ENCODE results near the gene ARL6IP4. TPM values are rescaled to one million over a fixed set of nuclear protein-coding genes. Genes with fewer than 3 reads are reported as not detected.

The ARL6IP4 gene
- total and polyA plus RNA-seq, 10 of the 15 experiments (the other 5 are each of a cell fraction or from before 2014, with no cell fraction given) = 2.5 to 320 (median 188) TPM

GRCh38 chr12:122944605-122945592 lies 35.6 kb upstream of the ARL6IP4 start (continued):
- TF ChIP-seq CREM (IDR thresholded peaks at IDR 0.05; ENCODE audit: low read depth) = no peak
- TF ChIP-seq SPI1 (IDR thresholded peaks at IDR 0.05; ENCODE audit: borderline replicate concordance, insufficient read depth, low read depth, low read length) = no peak
- no peak for TF ChIP-seq ZNF207 (IDR thresholded peaks at IDR 0.05; ENCODE audit: borderline replicate concordance)
- no peak for TF ChIP-seq USF1 (IDR thresholded peaks at IDR 0.05; ENCODE audit: borderline replicate concordance, extremely low read length, insufficient read depth, low read depth, low read length)
- no peak for TF ChIP-seq CREB1 (IDR thresholded peaks at IDR 0.05; ENCODE audit: low read depth)
- TF ChIP-seq CEBPB (IDR thresholded peaks at IDR 0.05; ENCODE audit: borderline replicate concordance in 1 of 2, low read depth in 2 of 2, low read length in 2 of 2) = no peak
- TF ChIP-seq RB1 (IDR thresholded peaks at IDR 0.05; ENCODE audit: borderline replicate concordance) = no peak

DNA sequence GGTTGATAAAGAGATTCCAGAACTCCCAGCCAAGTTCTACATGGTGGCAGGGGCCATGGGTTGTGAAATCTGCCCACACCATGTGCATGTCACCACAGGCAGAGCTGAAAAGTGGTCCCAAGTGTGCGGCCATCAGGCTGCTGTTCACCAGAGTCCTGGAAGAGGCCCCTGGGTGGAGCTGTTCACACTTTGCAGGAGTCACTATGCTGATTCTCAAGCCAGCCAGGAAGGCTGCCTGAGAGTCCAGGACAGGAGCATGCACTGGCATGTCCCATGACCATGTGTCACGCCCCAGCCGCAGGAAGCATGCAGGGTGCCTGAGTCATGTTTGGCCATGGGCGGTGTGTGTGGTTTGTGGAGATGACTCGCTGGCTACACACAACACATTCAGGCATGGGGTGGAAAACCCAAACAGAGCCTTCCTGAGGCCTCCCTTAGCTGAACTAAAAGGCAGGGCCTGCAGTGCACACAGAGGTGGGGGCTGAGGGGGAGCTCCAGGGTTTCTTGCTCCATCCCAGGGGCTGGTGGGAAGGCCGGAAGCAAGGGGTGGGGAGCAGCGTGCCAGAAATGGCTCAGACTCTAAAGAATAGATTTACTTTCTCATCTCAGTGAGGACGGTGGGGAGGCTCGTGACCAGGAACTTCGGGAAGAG lies 33.7 kb upstream of the ARL6IP4 start:
- WGBS (ENCODE audit: insufficient coverage, insufficient replicate concordance, low lambda C conversion rate, missing lambda C conversion rate) = 18% methylated on average over 10 of the region's 10 CpGs
- SMC1A ChIA-PET (ENCODE audit: uncharacterized antibody, unreplicated experiment) = interaction anchor here (0.6 to 3.0 kb wide), 6 partner anchors 18 to 153 kb away, joined by 3 to 14 read pairs (median 4); no protein-coding TSS in a partner anchor
- FAIRE-seq = peak; percentile 13
- TF ChIP-seq BACH1 (IDR thresholded peaks at IDR 0.05; ENCODE audit: borderline replicate concordance) = 0 out of 2 replicates have a peak, but pooled peaks have one; percentile 48
- peak; percentile 90 for TF ChIP-seq EED (IDR thresholded peaks at IDR 0.05; ENCODE audit: low read depth)
- TF ChIP-seq IKZF1 (conservative IDR thresholded peaks at IDR 0.05) = peak; percentile 60
- TF ChIP-seq, protein P1, sequence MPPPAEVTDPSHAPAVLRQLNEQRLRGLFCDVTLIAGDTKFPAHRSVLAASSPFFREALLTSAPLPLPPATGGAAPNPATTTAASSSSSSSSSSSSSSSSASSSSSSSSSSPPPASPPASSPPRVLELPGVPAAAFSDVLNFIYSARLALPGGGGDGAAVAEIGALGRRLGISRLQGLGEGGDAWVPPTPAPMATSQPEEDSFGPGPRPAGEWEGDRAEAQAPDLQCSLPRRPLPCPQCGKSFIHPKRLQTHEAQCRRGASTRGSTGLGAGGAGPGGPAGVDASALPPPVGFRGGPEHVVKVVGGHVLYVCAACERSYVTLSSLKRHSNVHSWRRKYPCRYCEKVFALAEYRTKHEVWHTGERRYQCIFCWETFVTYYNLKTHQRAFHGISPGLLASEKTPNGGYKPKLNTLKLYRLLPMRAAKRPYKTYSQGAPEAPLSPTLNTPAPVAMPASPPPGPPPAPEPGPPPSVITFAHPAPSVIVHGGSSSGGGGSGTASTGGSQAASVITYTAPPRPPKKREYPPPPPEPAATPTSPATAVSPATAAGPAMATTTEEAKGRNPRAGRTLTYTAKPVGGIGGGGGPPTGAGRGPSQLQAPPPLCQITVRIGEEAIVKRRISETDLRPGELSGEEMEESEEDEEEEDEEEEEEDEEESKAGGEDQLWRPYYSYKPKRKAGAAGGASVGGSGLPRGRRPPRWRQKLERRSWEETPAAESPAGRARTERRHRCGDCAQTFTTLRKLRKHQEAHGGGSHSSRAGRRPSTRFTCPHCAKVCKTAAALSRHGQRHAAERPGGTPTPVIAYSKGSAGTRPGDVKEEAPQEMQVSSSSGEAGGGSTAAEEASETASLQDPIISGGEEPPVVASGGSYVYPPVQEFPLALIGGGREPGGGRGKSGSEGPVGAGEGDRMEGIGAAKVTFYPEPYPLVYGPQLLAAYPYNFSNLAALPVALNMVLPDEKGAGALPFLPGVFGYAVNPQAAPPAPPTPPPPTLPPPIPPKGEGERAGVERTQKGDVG (CRISPR knock-in tag; IDR thresholded peaks at IDR 0.05) = no peak
- TF ChIP-seq RAD51 (IDR thresholded peaks at IDR 0.05) = no peak
- TF ChIP-seq BMI1 (IDR thresholded peaks at IDR 0.05; ENCODE audit: borderline replicate concordance) = no peak
- TF ChIP-seq NFXL1 (IDR thresholded peaks at IDR 0.05; ENCODE audit: borderline replicate concordance) = no peak
- TF ChIP-seq DPF2 (IDR thresholded peaks at IDR 0.05) = 0 out of 2 replicates have a peak, but pooled peaks have one; percentile 37
- no peak for TF ChIP-seq POLR2A (IDR thresholded peaks at IDR 0.05; ENCODE audit: low read depth, low read length)
- peak; percentile 68; the same call in 1 of the 2 replicates for TF ChIP-seq PAX5 (IDR thresholded peaks at IDR 0.05; ENCODE audit: borderline replicate concordance, low read depth, low read length)

More for the DNA sequence above, 33.7 kb upstream of the ARL6IP4 start:
- H3K4me2 ChIP-seq (ENCODE audit: control insufficient read depth, insufficient read depth) = peak overlapping the region; percentile 39; the same call in 1 of the 2 replicates
- H3K9ac ChIP-seq (ENCODE audit: control insufficient read depth, insufficient read depth, low read length) = no peak overlapping the region; the same call in 1 of the 2 replicates
- BruUV-seq (replicated peaks) = no TSS peak
- DNase-seq (ENCODE audit: low read depth, low spot score) (peak; percentile 59), ATAC-seq (peak; percentile 84)
- no peaks in the 10 kb centered on the region for H3K9me3 ChIP-seq (replicated peaks; ENCODE audit: control insufficient read depth, insufficient read depth, low read length)
- peak overlapping the region; percentile 67 for H2AFZ ChIP-seq (ENCODE audit: control insufficient read depth, low read depth, low read length)
- no peaks in the 10 kb centered on the region for H3K36me3 ChIP-seq (ENCODE audit: control insufficient read depth in 2 of 2, insufficient read depth in 2 of 2, low read length in 1 of 2)
- peak overlapping the region; percentile 27; the same call in 1 of the 2 replicates for H3K27ac ChIP-seq (ENCODE audit: control insufficient read depth, insufficient read depth)
- no peaks in the 10 kb centered on the region for H4K20me1 ChIP-seq (ENCODE audit: control insufficient read depth, insufficient read depth)
- POLR2A ChIA-PET = interaction anchor here (0.6 to 1.6 kb wide), 4 partner anchors 19 to 832 kb away, joined by 3 to 9 read pairs (median 4); partner anchors contain the start of gene ABCB9
- H3K27me3 ChIP-seq (replicated peaks in 1 of 2; ENCODE audit: control insufficient read depth in 2 of 2, insufficient read depth in 2 of 2, low read length in 1 of 2) = no peaks in the 10 kb centered on the region
- CTCF ChIA-PET = interaction anchor here (1.0 to 2.3 kb wide), 6 partner anchors 11 to 87 kb away, joined by 3 to 10 read pairs (median 4); no protein-coding TSS in a partner anchor
- RAD21 ChIA-PET (ENCODE audit: unreplicated experiment) = interaction anchor here (0.5 to 1.1 kb wide), 7 partner anchors 11 to 153 kb away, joined by 3 to 4 read pairs (median 3); no protein-coding TSS in a partner anchor
- in situ Hi-C loops (cut with MboI) = no loop called here
- peaks cover 31% of the 10 kb centered on the region for H3K4me1 ChIP-seq (ENCODE audit: control insufficient read depth, insufficient read depth, low read length)
- intact Hi-C loops (cut with micrococcal nuclease; ENCODE audit: unreplicated experiment) = no loop called here
- H3K4me3 ChIP-seq = no peak overlapping the region
- no peaks in the 10 kb centered on the region for H3K79me2 ChIP-seq (ENCODE audit: control insufficient read depth, insufficient read depth, low read length)

Data from GM12878 (cell line).